Progenitor cell of endocrine pancreas (in vitro differentiated cells): ENCODE data around the gene AQP5. TPM values are rescaled to one million over a fixed set of nuclear protein-coding genes. Genes with fewer than 3 reads are reported as not detected.

ENCODE experiments used
- DNase-seq: peaks from one replicate; pipeline ENCODE4 v3.0.0; 2021; ENCODE audit warnings: low spot score; ENCODE audit not compliant: unreplicated experiment
- H3K27ac Mint-ChIP-seq: 2 replicates; pipeline ENCODE4 v1.8.0; 2021; ENCODE audit warnings: mild to moderate bottlenecking, moderate library complexity, mixed read lengths
- H3K27me3 Mint-ChIP-seq: 2 replicates; pipeline ENCODE4 v1.8.0; 2021; ENCODE audit warnings: mixed read lengths
- H3K36me3 Mint-ChIP-seq: 2 replicates; pipeline ENCODE4 v1.8.0; 2022; ENCODE audit warnings: mixed read lengths; ENCODE audit not compliant: insufficient read depth
- H3K4me1 Mint-ChIP-seq: 2 replicates; pipeline ENCODE4 v1.8.0; 2021; ENCODE audit warnings: low read depth, mixed read lengths
- H3K4me3 Mint-ChIP-seq: 2 replicates; pipeline ENCODE4 v1.8.0; 2021; ENCODE audit warnings: low read depth, mild to moderate bottlenecking, moderate library complexity, mixed read lengths
- H3K9me3 Mint-ChIP-seq: 2 replicates; pipeline ENCODE4 v1.8.0; 2021; ENCODE audit warnings: low read depth, mixed read lengths
- CTCF ChIP-seq: fragments of 200-600 bp; sonication (generic); IDR thresholded peaks from one replicate; pipeline ENCODE4 v1.5.0; 2021; ENCODE audit warnings: antibody characterized with exemption, mild to moderate bottlenecking; ENCODE audit not compliant: unreplicated experiment
- total RNA-seq: library from RNA; stranded (reverse); gene quantifications from 2 replicates; pipeline ENCODE4 v1.2.1, GENCODE V29; 2021

AQP5 gene
- total RNA-seq, 1 donor from 2014 or later: 1.8 TPM

GRCh38 chr12:49963976-49964815 lies 2.5 kb downstream of the AQP5 start:
- Mint-ChIP-seq H3K36me3 (no peaks in the 10 kb centered on the region), H3K4me3 (no peak overlapping the region), H3K27ac (no peak overlapping the region), H3K9me3 (no peaks in the 10 kb centered on the region), H3K4me1 (peaks cover 10% of the 10 kb centered on the region), H3K27me3 (peaks cover 56% of the 10 kb centered on the region)
- no peak for DNase-seq
- TF ChIP-seq CTCF: no peak

- H3K4me3 Mint-ChIP-seq: no peak overlapping the region
- peaks cover 47% of the 10 kb centered on the region for H3K27me3 Mint-ChIP-seq
These were observed 3.4 kb downstream of the AQP5 start for GRCh38 chr12:49964849-49965624.

GRCh38 chr12:49965836-49966235 lies 4.2 kb downstream of the AQP5 start:
- no peak for TF ChIP-seq CTCF
- H3K36me3 Mint-ChIP-seq: no peaks in the 10 kb centered on the region

More at GRCh38 chr12:49964849-49965624, 3.4 kb downstream of the AQP5 start:
- Mint-ChIP-seq H3K9me3 (no peaks in the 10 kb centered on the region), H3K27ac (no peak overlapping the region), H3K36me3 (no peaks in the 10 kb centered on the region), H3K4me1 (peaks cover 7% of the 10 kb centered on the region)
- TF ChIP-seq CTCF: no peak
- no peak for DNase-seq

GRCh38 chr12:49966511-49967041 lies 4.9 kb downstream of the AQP5 start:
- Mint-ChIP-seq H3K27me3 (peaks cover 39% of the 10 kb centered on the region), H3K9me3 (no peaks in the 10 kb centered on the region), H3K4me1 (no peaks in the 10 kb centered on the region), H3K4me3 (no peak overlapping the region), H3K36me3 (no peaks in the 10 kb centered on the region), H3K27ac (no peak overlapping the region)
- TF ChIP-seq CTCF: no peak
- no peak for DNase-seq

More at GRCh38 chr12:49965836-49966235, 4.2 kb downstream of the AQP5 start:
- no peaks in the 10 kb centered on the region for H3K9me3 Mint-ChIP-seq
- H3K4me3 Mint-ChIP-seq: no peak overlapping the region
- H3K27ac Mint-ChIP-seq: no peak overlapping the region
- no peak for DNase-seq
- H3K27me3 Mint-ChIP-seq: peaks cover 39% of the 10 kb centered on the region
- H3K4me1 Mint-ChIP-seq: no peaks in the 10 kb centered on the region
